Medulla oblongata (tissue), 1 donor: ENCODE data around the gene NR4A3.
"Not testable (repeated sequence)": the region's sequence is repeated elsewhere in the genome, so short reads cannot be mapped to it uniquely, and the experiment has no call there.

Source experiments
- DNase-seq: peaks from one replicate; pipeline ENCODE4 v3.0.0-alpha.2; 2015; ENCODE audit errors: extremely low spot score

NR4A3 gene

GRCh38 chr9:99833735-99834134, 12.1 kb downstream of the NR4A3 start:
- DNase-seq, result no peak

- no peak for DNase-seq
Observed at GRCh38 chr9:99834474-99834873, 12.8 kb downstream of the NR4A3 start.

- no peak for DNase-seq
Observed at GRCh38 chr9:99835142-99835541, 13.5 kb downstream of the NR4A3 start.

GRCh38 chr9:99835581-99835980, 13.9 kb downstream of the NR4A3 start:
- no peak for DNase-seq

- DNase-seq, result no peak
Observed at GRCh38 chr9:99840072-99840471, 18.4 kb downstream of the NR4A3 start.

- DNase-seq, result no peak
Observed at GRCh38 chr9:99845063-99845462, 23.4 kb downstream of the NR4A3 start.

GRCh38 chr9:99848447-99848846, 26.8 kb downstream of the NR4A3 start:
- no peak for DNase-seq

- no peak for DNase-seq
Observed at GRCh38 chr9:99850736-99851499, 29.2 kb downstream of the NR4A3 start.

GRCh38 chr9:99851500-99851822, 29.8 kb downstream of the NR4A3 start:
- no peak for DNase-seq

- no peak for DNase-seq
Observed at GRCh38 chr9:99852617-99853016, 30.9 kb downstream of the NR4A3 start.

GRCh38 chr9:99855467-99856176, 33.9 kb downstream of the NR4A3 start:
- no peak for DNase-seq

GRCh38 chr9:99857576-99857975, 35.9 kb downstream of the NR4A3 start:
- not testable (repeated sequence) for DNase-seq

GRCh38 chr9:99858087-99858486, 36.4 kb downstream of the NR4A3 start:
- DNase-seq, result no peak

GRCh38 chr9:99859243-99859980, 37.7 kb downstream of the NR4A3 start:
- peak; percentile 11 for DNase-seq

- no peak for DNase-seq
Observed at GRCh38 chr9:99860266-99860665, 38.6 kb downstream of the NR4A3 start.

- no peak for DNase-seq
Observed at GRCh38 chr9:99863955-99864354, 42.3 kb downstream of the NR4A3 start.

GRCh38 chr9:99866398-99866797, 44.7 kb downstream of the NR4A3 start:
- DNase-seq, result no peak

- DNase-seq, result no peak
Observed at GRCh38 chr9:99867536-99867935, 45.9 kb downstream of the NR4A3 start.

GRCh38 chr9:99867968-99868367, 46.3 kb downstream of the NR4A3 start:
- no peak for DNase-seq

GRCh38 chr9:99868845-99869244, 47.2 kb downstream of the NR4A3 start:
- DNase-seq, result no peak

GRCh38 chr9:99870126-99870525, 48.4 kb downstream of the NR4A3 start:
- no peak for DNase-seq

- DNase-seq, result no peak
Observed at GRCh38 chr9:99873531-99873930, 51.8 kb downstream of the NR4A3 start.
